T-helper 2 cell (primary cell): ENCODE results near the gene HLA-DMB.

Source experiments
- DNase-seq, 5 experiments: peaks; one replicate each; pipeline versions ENCODE4 v3.0.0 to v3.0.0-alpha.2; 2012 to 2022
- total RNA-seq, 2 donors: gene quantifications; one replicate each; lab custom pipeline; 2026; lab: John Stamatoyannopoulos, UW

Gene HLA-DMB
- 3.1 to 5.4 reads per million in 2 donors for total RNA-seq

GRCh38 chr6:32940656-32941213 lies at the start of gene HLA-DMB:
TSS of gene HLA-DMB (minus strand) at chr6:32941028. CDS start at chr6:32940807, 221 bp downstream.
- DNase-seq, result peak in 3 of 5 experiments; percentile 32 to 90 (median 64)

DNA sequence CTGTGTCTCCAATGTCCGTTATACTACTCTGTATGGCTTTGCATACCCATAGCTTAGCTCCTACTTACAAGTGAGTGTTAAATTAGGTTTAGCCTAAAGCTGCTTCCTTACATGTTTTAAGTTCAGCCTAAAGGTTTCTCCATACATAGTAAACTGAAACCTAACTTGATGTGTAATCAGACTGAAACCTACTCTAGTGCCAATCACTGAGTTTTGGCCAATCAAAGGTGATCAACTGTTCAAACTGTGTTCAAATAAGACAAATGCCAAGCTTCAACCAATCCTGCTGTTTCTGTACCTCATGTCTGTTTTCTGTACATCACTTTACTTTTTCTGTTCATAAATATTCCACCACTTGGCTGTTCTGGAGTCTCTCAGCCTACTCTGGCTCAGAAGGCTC lies 48.5 kb upstream of the HLA-DMB start:
- DNase-seq, result peak in 1 of 5 experiments; percentile 27

- peak; percentile 71 to 87 (median 82) for DNase-seq
Observed at GRCh38 chr6:32984622-32985389, 44.0 kb upstream of the HLA-DMB start.

DNA sequence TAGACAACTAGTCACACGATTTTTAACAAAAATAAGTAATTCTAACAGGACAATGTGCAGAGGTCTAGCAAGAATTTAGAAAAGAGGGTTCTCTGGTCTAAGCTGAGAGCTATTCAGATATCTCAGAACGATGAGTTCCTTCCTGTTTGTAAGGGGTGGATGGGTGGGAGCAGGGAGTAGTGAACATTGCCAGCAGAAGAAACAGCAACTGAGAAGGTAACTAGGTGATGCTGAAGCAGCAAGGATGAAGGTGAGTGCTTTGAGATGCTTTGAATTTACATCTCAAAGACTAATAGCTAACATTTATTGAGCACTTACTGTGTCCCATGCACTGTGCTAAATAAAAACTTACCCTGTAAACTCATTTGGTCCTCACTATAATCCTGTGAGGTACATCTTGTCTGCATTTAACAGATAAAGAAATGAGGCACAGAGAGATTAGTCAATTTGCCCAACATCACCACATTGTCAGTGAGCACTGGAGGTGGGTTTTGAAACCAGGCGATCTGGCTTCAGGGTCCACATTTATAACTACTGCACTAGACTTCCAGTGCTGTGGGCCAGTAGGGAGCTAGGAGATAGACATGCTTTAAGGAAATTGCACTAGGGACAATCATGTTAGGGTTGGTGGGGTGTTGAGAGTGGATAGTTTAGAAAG lies 43.3 kb upstream of the HLA-DMB start:
- DNase-seq, result no peak

DNA sequence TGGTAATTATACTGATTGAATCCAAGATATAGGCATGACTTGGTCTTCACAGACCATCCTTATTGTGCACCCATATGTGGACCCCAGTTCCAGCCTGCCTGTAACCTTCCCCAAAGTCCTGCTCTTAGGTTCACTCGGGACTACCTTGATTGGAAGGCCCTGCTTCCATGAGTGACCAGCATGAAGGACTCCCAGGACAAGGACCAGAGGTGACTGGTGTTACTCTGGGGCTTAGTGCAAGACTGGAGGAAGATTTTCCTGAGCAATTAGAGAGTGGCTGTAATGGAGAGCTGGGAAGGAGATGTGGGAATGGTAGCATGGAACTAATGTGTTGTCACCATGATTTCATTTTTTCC lies 42.6 kb upstream of the HLA-DMB start:
- no peak for DNase-seq

DNA sequence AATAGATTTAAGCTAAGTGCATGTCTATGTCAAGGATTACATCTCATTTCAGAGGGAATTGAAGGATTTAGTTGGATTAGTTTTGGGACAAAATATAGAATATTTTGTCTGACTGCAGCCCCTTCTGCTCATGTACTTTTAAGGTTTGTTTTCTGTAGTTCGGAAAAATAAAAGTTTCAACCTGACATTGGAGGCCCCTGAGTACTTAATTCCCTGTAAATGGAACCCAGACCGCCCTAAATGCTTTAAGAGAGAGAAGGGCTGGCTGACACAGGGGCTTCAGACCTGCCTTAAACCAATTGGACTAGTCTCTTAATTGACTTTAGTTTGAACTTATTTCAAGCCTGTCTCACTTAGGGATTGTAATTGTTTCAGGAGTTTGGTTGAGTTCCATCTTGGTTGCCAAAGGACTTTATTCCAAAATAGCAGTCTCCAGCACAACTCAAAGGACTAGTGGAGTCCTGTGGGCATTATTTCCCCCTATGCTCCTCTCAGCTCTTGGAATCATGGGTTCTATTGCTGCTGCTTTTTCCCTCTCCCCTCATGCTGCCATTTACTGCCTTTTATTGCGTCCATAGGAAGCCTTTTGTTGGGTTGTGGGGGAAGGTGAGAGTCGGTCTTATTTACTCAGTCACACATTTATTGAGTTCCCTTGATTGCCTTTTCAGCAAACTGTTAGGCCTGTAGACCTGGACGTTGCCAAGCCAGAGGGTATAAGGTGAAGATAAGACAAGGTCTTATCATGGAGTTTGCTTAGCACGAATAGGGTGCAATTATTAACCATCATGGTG lies 42.1 kb upstream of the HLA-DMB start:
- no peak for DNase-seq

DNA sequence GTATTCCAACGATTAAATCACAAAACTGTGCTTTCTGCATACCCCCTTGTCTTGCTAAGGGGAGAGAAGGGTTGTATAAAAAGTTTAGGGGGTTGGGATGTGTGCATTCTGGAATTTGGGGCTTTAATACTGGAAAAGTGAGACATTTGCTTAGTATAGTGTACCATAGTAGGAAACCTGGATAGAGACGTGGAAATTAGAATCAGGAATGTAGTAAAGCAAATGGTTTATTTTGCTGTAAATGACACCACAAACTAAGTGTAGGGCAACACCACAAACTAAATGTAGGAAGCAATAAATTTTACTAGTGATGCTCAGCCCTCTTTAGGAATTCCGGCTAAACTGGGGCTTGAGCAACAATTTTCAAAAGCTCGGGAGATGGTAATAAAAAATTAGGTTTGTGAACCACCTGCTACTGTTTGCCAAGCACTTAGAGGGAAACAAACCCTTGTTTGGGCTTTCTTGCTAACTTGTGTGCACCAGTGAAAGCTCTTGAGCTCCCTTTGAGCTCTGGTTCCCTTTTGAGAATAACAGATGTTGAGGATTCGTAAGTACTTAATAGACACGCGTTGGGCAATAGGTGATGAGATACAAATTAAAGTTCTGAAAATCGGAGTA lies 41.4 kb upstream of the HLA-DMB start:
- DNase-seq, result no peak

DNA sequence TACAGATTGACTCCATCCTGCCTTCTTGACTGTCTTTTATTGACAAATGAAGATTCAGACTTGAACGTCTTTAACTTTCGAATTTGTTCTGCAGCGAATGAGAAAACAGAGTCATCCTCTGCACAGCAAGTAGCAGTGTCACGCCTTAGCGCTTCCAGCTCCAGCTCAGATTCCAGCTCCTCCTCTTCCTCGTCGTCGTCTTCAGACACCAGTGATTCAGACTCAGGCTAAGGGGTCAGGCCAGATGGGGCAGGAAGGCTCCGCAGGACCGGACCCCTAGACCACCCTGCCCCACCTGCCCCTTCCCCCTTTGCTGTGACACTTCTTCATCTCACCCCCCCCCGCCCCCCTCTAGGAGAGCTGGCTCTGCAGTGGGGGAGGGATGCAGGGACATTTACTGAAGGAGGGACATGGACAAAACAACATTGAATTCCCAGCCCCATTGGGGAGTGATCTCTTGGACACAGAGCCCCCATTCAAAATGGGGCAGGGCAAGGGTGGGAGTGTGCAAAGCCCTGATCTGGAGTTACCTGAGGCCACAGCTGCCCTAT lies 39.7 kb upstream of the HLA-DMB start:
- DNase-seq, result no peak

GRCh38 chr6:32979720-32980487 lies 39.1 kb upstream of the HLA-DMB start:
- no peak for DNase-seq

DNA sequence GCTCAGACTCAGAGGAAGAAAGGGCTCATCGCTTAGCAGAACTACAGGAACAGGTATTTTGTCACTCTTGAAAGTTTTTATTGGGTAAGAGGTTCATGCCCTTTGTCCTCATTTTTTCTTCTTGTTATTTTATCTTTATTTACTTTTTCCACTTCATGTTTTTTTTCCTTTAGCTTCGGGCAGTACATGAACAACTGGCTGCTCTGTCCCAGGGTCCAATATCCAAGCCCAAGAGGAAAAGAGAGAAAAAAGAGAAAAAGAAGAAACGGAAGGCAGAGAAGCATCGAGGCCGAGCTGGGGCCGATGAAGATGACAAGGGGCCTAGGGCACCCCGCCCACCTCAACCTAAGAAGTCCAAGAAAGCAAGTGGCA lies 37.1 kb upstream of the HLA-DMB start:
- DNase-seq, result no peak

GRCh38 chr6:32977272-32977952 lies 36.6 kb upstream of the HLA-DMB start:
- DNase-seq, result no peak

GRCh38 chr6:32976334-32977069 lies 35.7 kb upstream of the HLA-DMB start:
- DNase-seq, result no peak

DNA sequence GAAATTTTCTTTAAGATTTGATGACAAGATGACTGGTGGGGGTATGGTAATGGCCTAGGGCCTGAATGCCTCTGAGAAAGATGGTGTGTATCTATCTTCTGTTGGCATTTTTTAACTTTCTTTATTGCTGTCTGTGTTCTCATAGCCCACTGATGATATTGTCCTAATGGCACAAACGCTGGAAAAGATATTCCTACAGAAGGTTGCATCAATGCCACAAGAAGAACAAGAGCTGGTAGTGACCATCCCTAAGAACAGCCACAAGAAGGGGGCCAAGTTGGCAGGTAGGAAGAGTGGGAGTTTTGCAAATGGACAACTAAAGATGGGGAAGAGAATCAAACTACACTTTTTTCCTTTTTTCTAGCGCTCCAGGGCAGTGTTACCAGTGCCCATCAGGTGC lies 35.1 kb upstream of the HLA-DMB start:
- no peak for DNase-seq

GRCh38 chr6:32974541-32975308 lies 33.9 kb upstream of the HLA-DMB start:
- no peak for DNase-seq

DNA sequence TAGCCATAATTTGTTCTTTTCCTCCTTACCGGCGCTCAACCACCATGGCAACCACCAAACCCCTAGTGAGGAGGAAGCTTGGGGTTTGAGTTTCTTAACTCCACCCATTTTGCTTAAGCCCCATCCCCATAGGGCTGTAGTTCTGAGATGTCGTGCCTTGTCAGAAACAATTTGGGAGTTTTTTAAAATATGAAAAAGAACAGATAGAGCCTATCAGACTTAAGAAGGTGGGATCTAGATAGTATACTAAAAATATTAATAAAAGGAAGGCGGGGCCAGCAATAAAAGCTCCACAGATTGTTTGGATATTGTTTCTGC lies 33.1 kb upstream of the HLA-DMB start:
- DNase-seq, result peak in 3 of 5 experiments; percentile 24 to 73 (median 47)

GRCh38 chr6:32973144-32974015 lies 32.6 kb upstream of the HLA-DMB start:
- DNase-seq, result peak in 4 of 5 experiments; percentile 29 to 62 (median 58)

- DNase-seq, result peak; percentile 29 to 60 (median 46)
Observed at GRCh38 chr6:32972353-32973143, 31.7 kb upstream of the HLA-DMB start.
